Heart right ventricle (tissue), 16 donors: ENCODE data around the gene BBS1. TPM values are rescaled to one million over a fixed set of nuclear protein-coding genes. Genes with fewer than 3 reads are reported as not detected.

Source experiments
- ATAC-seq, 8 donors: fragments of 200-7000 bp; cut with Tn5 transposase; one replicate each; pipeline ENCODE4 v1.9.1; 2020; ENCODE audit warnings: mild to moderate bottlenecking in 8 of 8, moderate library complexity in 8 of 8, moderate number of reproducible peaks in 1 of 8
- DNase-seq, 2 donors: peaks; one replicate each; pipeline ENCODE4 v3.0.0-alpha.2; 2020
- H3K27ac ChIP-seq, 10 donors: fragments of 200-600 bp; sonication (generic) in 2 of 10; one replicate each; pipeline versions ENCODE4 v1.5.0 to v1.8.0; 2020 to 2022; ENCODE audit warnings: mild to moderate bottlenecking in 3 of 10
- H3K27me3 ChIP-seq, 7 donors: fragments of 200-600 bp; one replicate each; pipeline ENCODE4 v1.8.0; 2021 to 2022; ENCODE audit warnings: mild to moderate bottlenecking in 2 of 7
- H3K36me3 ChIP-seq, 9 donors: fragments of 200-600 bp; sonication (generic) in 1 of 9; one replicate each; pipeline versions ENCODE4 v1.5.0 to v1.8.0; 2020 to 2022; ENCODE audit warnings: mild to moderate bottlenecking in 2 of 9
- H3K4me1 ChIP-seq, 9 donors: fragments of 200-600 bp; sonication (generic) in 1 of 9; one replicate each; pipeline versions ENCODE4 v1.5.0 to v1.8.0; 2020 to 2022; ENCODE audit warnings: mild to moderate bottlenecking in 4 of 9
- H3K4me3 ChIP-seq, 10 donors: fragments of 200-600 bp; sonication (generic) in 2 of 10; one replicate each; pipeline versions ENCODE4 v1.5.0 to v1.8.0; 2020 to 2022; ENCODE audit warnings: mild to moderate bottlenecking in 7 of 10, moderate library complexity in 2 of 10
- H3K9me3 ChIP-seq, 11 donors: fragments of 200-600 bp in 10 of 11; sonication (generic) in 2 of 11; one replicate each; pipeline versions ENCODE4 v1.5.0 to v1.8.0; 2013 to 2022; ENCODE audit warnings: mild to moderate bottlenecking in 2 of 11, control low read depth in 1 of 11, moderate library complexity in 1 of 11
- WGBS, 2 donors: extraction: QIAGEN DNeasy Blood & Tissue Kit; methylation state at CpG; one replicate each; pipeline ENCODE4 v1.1.7; 2013; ENCODE audit warnings: inconsistent platforms in 1 of 2; 5-methylcytosine and 5-hydroxymethylcytosine counted together
- intact Hi-C, 10 donors: fragments of 100-400 bp; cut with DNase I; formaldehyde crosslinking; loops; one replicate each; pipeline versions ENCODE4 v1.11.1 to v1.14.2; 2022
- polyA plus RNA-seq, 2 donors: library from polyadenylated mRNA; stranded (reverse); fragments of 200-250 nt; gene quantifications; one replicate each; pipeline ENCODE4 v1.2.3, GENCODE V29; 2013
- total RNA-seq, 10 donors: library from RNA; stranded (reverse); fragmentation: NEBNext Ultra II Directional in 3 of 10; extraction: Animal tissue kit (Norgen Biotek cat#: 25700) in 3 of 10; gene quantifications; one replicate each; pipeline versions ENCODE4 v1.2.1 to v1.2.4, GENCODE V29; 2021 to 2023
- TF ChIP-seq, protein P1 (sequence below), 9 donors: fragments of 200-600 bp; sonication (generic) in 2 of 9; IDR thresholded peaks; one replicate each; pipeline versions ENCODE4 v1.5.0 to v1.8.0; 2021 to 2022; ENCODE audit warnings: antibody characterized with exemption in 9 of 9, mild to moderate bottlenecking in 5 of 9, moderate library complexity in 1 of 9
- donor health status: Arrhythmogenic right ventricular cardiomyopathy.
- donor health status: ischemic (EF 13 %, LVEDD 7.1; RV severe dilation, severe dysfunction).
- donor health status: healthy with polysubstance abuse.
- donor health status: DM: no; HTN: yes; CAD: no.
- donor health status: DM: no; HTN: no; CAD: no.
- donor health status: ischemic (EF 25% LVEDD 6.9; RV normal size, moderate dysfunction).
- donor health status: ischemic (EF 25% LVEDD 5.7; RV mildly dilated, moderate dysfunction).
- donor health status: healthy.
- donor health status: DM: yes; HTN: yes; CAD: no.
- donor health status: Ischemic cardiomyopathy.
- donor health status: ischemic (EF 35%, LVEDD 5.7; RV mildly dilated, moderate dysfunction).
- donor health status: nonischemic (EF 11% LVEDD 7.7; RV severe dilation, severe dysfunction).
- donor health status: DM: yes; HTN: yes; CAD: no.
- donor health status: PGD.
- donor health status: ischemic (EF 29% LVEDD 5.4; RV normal size, mild dysfunction).
- donor health status: nonischemic (EF 23%, LVEDD 6.1; RV moderate dilation, normal function).

The BBS1 gene
- total and polyA plus RNA-seq, 12 donors, result 9.6 to 23.9 (median 16.8) TPM

DNA sequence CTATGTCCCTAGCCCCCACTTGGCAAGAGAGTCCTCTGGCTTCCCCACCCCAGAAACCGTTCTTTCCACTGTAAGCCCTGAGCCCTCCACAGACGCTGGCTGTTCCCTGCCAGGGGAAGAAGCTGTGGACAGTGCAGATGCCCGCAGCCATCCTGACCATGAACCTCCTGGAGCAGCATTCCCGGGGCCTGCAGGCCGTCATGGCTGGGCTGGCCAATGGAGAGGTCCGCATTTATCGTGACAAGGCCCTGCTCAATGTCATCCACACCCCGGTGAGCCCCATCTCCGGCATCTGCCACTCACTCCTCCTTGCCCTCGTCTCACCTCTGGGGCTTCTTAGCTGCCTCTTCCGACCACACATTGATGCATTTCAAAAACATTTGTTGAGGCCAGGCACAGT, 13.2 kb downstream of the BBS1 start:
- H3K27ac ChIP-seq, result peak overlapping the region in 5 of 10 donors; percentile 23 to 69 (median 39)
- no peak overlapping the region for H3K4me3 ChIP-seq
- no peaks in the 10 kb centered on the region for H3K9me3 ChIP-seq
- intact Hi-C loops, result no loop called here
- H3K36me3 ChIP-seq, result peaks cover 0 to 92% (median 18%) of the 10 kb centered on the region in 9 donors
- peak; percentile 50 to 71 for DNase-seq
- peaks cover 0 to 19% (median 0%) of the 10 kb centered on the region in 9 donors for H3K4me1 ChIP-seq
- no peaks in the 10 kb centered on the region for H3K27me3 ChIP-seq
- TF ChIP-seq, protein P1, sequence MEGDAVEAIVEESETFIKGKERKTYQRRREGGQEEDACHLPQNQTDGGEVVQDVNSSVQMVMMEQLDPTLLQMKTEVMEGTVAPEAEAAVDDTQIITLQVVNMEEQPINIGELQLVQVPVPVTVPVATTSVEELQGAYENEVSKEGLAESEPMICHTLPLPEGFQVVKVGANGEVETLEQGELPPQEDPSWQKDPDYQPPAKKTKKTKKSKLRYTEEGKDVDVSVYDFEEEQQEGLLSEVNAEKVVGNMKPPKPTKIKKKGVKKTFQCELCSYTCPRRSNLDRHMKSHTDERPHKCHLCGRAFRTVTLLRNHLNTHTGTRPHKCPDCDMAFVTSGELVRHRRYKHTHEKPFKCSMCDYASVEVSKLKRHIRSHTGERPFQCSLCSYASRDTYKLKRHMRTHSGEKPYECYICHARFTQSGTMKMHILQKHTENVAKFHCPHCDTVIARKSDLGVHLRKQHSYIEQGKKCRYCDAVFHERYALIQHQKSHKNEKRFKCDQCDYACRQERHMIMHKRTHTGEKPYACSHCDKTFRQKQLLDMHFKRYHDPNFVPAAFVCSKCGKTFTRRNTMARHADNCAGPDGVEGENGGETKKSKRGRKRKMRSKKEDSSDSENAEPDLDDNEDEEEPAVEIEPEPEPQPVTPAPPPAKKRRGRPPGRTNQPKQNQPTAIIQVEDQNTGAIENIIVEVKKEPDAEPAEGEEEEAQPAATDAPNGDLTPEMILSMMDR (IDR thresholded peaks at IDR 0.05), result no peak
- ATAC-seq, result peak; percentile 62 to 96 (median 90)
- WGBS, 2 donors, result 39 to 56% methylated on average over 11 of the region's 11 CpGs

DNA sequence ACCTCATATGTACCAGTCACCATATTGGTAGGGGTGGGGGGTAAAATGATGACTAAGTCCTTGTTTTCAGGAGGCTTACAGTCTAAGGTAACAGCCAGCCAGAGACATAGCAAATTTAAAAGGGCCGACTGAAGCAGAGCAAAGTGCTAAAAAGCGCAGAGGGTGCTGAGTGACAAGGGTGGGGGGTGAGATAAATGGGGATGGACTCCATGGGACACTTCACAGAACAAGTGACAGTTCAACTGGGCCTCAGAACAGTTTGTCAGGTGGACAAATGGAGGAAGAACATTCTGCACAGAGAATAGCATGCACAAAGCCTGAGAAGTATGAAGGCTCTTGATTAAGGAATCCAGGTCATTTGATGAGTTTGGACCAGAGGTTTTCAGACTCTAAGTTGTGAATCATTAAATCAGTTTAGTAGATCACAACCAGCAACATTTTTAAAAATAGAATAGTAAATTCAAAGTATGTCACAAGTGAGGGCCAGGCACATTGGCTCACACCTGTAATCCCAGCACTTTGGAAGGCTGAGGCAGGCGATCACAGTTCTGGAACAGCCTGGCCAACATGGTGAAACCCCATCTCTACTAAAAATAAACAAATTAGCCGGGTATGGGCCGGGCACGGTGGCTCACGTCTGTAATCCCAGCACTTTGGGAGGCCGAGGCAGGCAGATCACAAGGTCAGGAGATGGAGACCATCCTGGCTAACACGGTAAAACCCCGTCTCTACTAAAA, 14.0 kb downstream of the BBS1 start:
- intact Hi-C loops, result no loop called here
- TF ChIP-seq, protein P1 (IDR thresholded peaks at IDR 0.05), result no peak
- WGBS, 2 donors, result 56 to 68% methylated on average over 10 of the region's 10 CpGs
- Histone ChIP-seq H3K9me3 (no peaks in the 10 kb centered on the region), H3K27me3 (no peaks in the 10 kb centered on the region), H3K27ac (peak overlapping the region in 4 of 10 donors; percentile 31 to 51 (median 37)), H3K4me3 (no peak overlapping the region), H3K36me3 (peaks cover 0 to 90% (median 18%) of the 10 kb centered on the region in 9 donors), H3K4me1 (peaks cover 0 to 19% (median 0%) of the 10 kb centered on the region in 9 donors)
- ATAC-seq (peak in 4 of 8 donors; percentile 28 to 45 (median 38)), DNase-seq (no peak)

- H3K4me3 ChIP-seq, result no peak overlapping the region
These were observed 18.6 kb downstream of the BBS1 start for GRCh38 chr11:66529069-66529468.

GRCh38 chr11:66529655-66530054, 19.2 kb downstream of the BBS1 start:
- intact Hi-C loops, result no loop called here

More at GRCh38 chr11:66529069-66529468, 18.6 kb downstream of the BBS1 start:
- ATAC-seq (no peak), DNase-seq (no peak)
- intact Hi-C loops, result no loop called here
- Histone ChIP-seq H3K36me3 (peaks cover 0 to 77% (median 0%) of the 10 kb centered on the region in 9 donors), H3K27ac (no peak overlapping the region), H3K27me3 (no peaks in the 10 kb centered on the region), H3K9me3 (no peaks in the 10 kb centered on the region), H3K4me1 (peaks cover 0 to 8% (median 0%) of the 10 kb centered on the region in 9 donors)
- WGBS, 2 donors, result 77 to 79% methylated on average over 10 of the region's 10 CpGs
- TF ChIP-seq, protein P1 (IDR thresholded peaks at IDR 0.05), result no peak

More at GRCh38 chr11:66529655-66530054, 19.2 kb downstream of the BBS1 start:
- no peak overlapping the region for H3K27ac ChIP-seq
- 89 to 90% methylated on average over 12 to 13 of the region's 13 CpGs for WGBS, 2 donors
- H3K9me3 ChIP-seq, result no peaks in the 10 kb centered on the region
- TF ChIP-seq, protein P1 (IDR thresholded peaks at IDR 0.05), result no peak
- H3K4me1 ChIP-seq, result peaks cover 0 to 2% (median 0%) of the 10 kb centered on the region in 9 donors
- DNase-seq (no peak), ATAC-seq (peak in 2 of 8 donors; percentile 3 to 11)
- peaks cover 0 to 74% (median 0%) of the 10 kb centered on the region in 9 donors for H3K36me3 ChIP-seq
- H3K4me3 ChIP-seq, result no peak overlapping the region
- H3K27me3 ChIP-seq, result no peaks in the 10 kb centered on the region
